Stimulated activated CD4-positive, alpha-beta T cell treated with anti-CD3 and anti-CD28 coated beads, Interleukin-15, amount 100 ng/mL, for 24 hours (primary cell): ENCODE data around the gene DEDD2.

ENCODE experiments used
- DNase-seq: peaks from one replicate; pipeline ENCODE4 v3.0.0-alpha.2; 2020

Gene DEDD2

GRCh38 chr19:42198676-42199439 lies 18.6 kb downstream of the DEDD2 start:
- peak; percentile 66 for DNase-seq

GRCh38 chr19:42197375-42197817 lies 20.1 kb downstream of the DEDD2 start:
- DNase-seq = no peak

GRCh38 chr19:42196011-42197001 lies 21.2 kb downstream of the DEDD2 start:
- DNase-seq = no peak

- DNase-seq = no peak
These were observed 23.8 kb downstream of the DEDD2 start for GRCh38 chr19:42193706-42194105.

GRCh38 chr19:42193294-42193693 lies 24.2 kb downstream of the DEDD2 start:
- DNase-seq = no peak

GRCh38 chr19:42191855-42192254 lies 25.6 kb downstream of the DEDD2 start:
- DNase-seq = peak; percentile 53

- no peak for DNase-seq
These were observed 26.1 kb downstream of the DEDD2 start for GRCh38 chr19:42191330-42191729.

GRCh38 chr19:42189133-42189532 lies 28.3 kb downstream of the DEDD2 start:
- DNase-seq = no peak

GRCh38 chr19:42188665-42189064 lies 28.8 kb downstream of the DEDD2 start:
- no peak for DNase-seq

GRCh38 chr19:42185277-42185676 lies 32.2 kb downstream of the DEDD2 start:
- DNase-seq = no peak

GRCh38 chr19:42184401-42184861 lies 33.0 kb downstream of the DEDD2 start:
- DNase-seq = peak; percentile 83

GRCh38 chr19:42178791-42179674 lies 38.4 kb downstream of the DEDD2 start:
- no peak for DNase-seq

- DNase-seq = no peak
These were observed 39.8 kb downstream of the DEDD2 start for GRCh38 chr19:42177686-42178019.

- peak; percentile 86 for DNase-seq
These were observed 40.3 kb downstream of the DEDD2 start for GRCh38 chr19:42176990-42177685.

- DNase-seq = no peak
These were observed 40.9 kb downstream of the DEDD2 start for GRCh38 chr19:42176649-42176989.

- DNase-seq = peak; percentile 37
These were observed 41.4 kb downstream of the DEDD2 start for GRCh38 chr19:42175952-42176648.

- no peak for DNase-seq
These were observed 42.3 kb downstream of the DEDD2 start for GRCh38 chr19:42174958-42175734.

- no peak for DNase-seq
These were observed 43.3 kb downstream of the DEDD2 start for GRCh38 chr19:42174188-42174587.

GRCh38 chr19:42173695-42174094 lies 43.8 kb downstream of the DEDD2 start:
- no peak for DNase-seq

- no peak for DNase-seq
These were observed 45.2 kb downstream of the DEDD2 start for GRCh38 chr19:42172261-42172660.

- DNase-seq = no peak
These were observed 46.8 kb downstream of the DEDD2 start for GRCh38 chr19:42170715-42171114.
